ENCODE data around the gene CD247.

The CD247 gene

DNA sequence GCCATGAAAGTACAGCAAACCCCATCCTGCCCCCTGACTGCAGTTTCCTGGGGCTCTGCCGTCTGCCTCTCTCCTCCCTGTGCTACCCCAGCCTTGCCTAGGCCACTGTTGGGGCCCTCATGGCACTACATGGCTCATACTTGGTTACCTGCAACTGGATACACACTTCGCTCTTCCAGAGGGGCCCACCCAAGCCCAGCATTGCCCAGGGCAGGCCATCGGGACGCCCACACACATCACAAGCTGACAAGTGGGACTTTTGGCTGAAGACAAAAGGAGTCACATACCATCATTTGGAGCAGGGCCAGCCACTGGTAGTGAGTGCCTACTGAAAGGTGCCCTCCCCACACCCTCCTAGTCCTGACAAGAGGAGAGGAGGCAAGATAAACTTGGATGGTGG, 82.8 kb downstream of the CD247 start:
- DNase-seq: no peak

GRCh38 chr1:167434306-167434705, 84.0 kb downstream of the CD247 start:
- no peak for DNase-seq

DNA sequence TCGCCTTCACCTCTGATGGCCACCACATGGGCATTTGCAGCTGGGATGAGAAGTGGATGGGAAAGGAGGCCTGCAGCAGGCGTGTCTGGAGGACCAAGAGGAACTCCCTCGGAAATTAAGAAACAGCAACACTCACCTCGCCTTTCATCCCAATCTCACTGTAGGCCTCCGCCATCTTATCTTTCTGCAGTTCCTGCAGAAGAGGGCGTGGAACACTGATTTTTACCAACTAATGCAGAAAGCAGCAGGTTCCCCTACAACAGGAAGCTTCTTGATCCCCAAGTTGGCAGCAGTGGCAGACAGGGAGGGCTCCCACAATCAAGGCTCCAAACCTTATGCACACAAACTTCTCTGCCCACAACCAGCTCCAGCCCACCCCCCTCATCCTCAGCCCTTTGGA, 84.4 kb downstream of the CD247 start:
- DNase-seq: no peak

GRCh38 chr1:167432780-167433179, 85.5 kb downstream of the CD247 start:
- DNase-seq: no peak

GRCh38 chr1:167431909-167432650, 86.2 kb downstream of the CD247 start:
- no peak for DNase-seq

- no peak for DNase-seq
These were observed 86.9 kb downstream of the CD247 start for GRCh38 chr1:167431261-167431908.

DNA sequence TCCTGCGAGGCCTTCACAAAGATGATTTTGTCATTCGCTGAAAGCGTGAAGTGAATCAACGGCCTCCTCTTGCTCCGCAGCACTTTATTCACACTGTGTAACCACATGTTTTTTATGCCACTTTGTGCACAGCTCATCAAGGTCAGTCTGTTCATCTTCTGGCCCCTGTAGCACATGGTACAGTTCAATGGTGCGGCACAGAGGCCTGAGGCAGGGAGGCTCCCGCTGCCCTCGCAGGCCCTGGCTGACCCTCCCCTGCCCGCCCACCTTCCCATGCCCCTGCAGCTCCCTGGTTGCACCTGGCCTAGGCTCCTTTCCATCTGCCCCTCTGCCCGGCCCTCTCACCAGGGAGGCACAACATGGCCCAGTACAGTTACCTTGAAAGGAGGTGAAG, 87.5 kb downstream of the CD247 start:
- no peak for DNase-seq

DNA sequence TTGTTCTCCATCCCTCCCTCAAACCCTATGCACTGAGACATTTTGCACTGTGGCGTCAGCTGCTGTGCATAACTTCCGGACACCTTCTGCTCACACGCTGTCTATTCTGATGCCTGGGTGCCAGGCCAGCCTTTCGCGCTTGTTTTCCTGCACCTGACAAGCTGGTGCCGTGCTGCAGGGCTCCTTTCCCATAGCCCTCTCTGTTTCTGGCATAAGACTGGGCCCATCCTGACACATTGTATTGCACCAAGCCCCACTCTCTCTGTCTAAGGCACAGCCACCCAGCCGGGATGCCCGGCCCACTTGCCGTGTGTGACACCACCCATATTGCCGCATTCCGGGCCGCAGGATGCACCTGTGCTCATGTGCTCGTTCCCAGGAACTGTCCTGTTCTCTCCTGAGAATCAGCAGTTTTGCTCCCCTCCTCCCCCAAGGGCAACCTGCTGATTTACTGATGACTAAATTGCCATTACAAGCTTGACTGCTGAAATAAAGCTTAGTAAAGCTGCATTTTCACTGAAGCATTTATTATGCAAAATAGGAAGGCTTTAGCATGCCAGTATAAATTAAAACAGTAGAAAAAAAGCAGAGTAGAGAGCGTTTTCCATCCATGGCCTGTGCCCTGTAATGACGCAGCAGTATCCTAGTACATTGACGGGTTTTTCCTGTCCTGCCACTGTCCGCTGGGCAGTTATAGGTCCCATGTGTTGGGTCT, 88.0 kb downstream of the CD247 start:
- DNase-seq: no peak

DNA sequence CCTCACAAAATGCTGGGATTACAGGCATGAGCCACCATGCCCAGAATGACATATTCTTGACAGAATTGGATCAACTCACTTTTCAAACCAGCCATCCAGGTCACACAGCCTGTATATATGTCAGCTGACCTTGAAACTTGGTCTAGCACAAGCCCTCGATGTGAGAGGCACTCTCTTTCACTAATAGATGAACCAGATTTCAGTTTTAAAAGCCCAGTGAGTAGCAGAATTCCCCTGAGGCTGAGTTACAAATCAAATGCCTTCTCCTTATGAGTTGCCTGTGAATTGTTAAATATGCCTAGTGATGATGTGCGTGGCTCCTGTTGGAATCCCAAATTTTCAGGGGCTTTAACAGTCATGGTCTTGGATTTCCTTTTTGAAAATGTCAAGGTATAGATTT, 88.7 kb downstream of the CD247 start:
- DNase-seq: no peak

GRCh38 chr1:167428395-167428794, 89.9 kb downstream of the CD247 start:
- no peak for DNase-seq

DNA sequence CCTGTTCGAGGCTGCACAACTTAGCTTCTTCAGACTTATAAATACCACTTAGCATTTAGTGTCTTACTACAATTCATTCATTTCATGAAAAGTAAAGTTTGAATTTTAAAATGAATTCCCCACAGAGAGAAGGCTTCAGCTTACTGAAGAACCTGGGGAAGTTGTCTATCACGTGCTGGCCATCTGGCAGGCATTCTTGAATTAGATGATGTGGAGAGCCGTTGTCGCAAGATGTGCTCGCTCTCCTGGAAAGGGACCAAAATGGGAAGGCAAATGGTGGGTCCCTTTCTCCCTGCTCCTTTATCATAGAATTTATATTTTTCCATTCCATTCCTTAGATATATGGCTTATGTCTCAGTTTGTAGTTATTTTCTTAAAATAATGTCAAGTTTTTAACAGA, 90.5 kb downstream of the CD247 start:
- no peak for DNase-seq

GRCh38 chr1:167426716-167427115, 91.6 kb downstream of the CD247 start:
- DNase-seq: no peak

GRCh38 chr1:167425482-167425881, 92.8 kb downstream of the CD247 start:
- DNase-seq: no peak

GRCh38 chr1:167423684-167424619, 94.4 kb downstream of the CD247 start:
- no peak for DNase-seq

- no peak for DNase-seq
These were observed 97.8 kb downstream of the CD247 start for GRCh38 chr1:167420510-167420909.

DNA sequence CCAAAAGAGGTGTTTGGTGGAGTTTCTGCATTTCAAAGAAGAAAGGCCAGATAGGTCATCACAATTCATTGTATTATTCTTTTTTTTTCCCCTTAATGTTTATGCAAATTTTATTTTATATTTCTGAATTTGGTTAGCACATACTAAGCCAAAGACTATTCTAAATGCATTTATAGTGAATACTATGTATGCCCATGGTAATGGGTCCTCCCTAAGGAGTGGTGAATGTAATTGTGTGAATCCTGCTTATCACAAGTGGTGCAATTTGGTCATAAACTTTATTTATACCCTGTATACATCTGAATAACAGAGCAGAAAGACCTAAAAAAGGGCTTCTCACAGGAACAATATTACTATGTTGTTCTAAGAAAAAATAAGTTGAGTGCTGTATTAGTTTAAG, 99.1 kb downstream of the CD247 start:
- no peak for DNase-seq

GRCh38 chr1:167418391-167418790, 99.9 kb downstream of the CD247 start:
- DNase-seq: no peak

DNA sequence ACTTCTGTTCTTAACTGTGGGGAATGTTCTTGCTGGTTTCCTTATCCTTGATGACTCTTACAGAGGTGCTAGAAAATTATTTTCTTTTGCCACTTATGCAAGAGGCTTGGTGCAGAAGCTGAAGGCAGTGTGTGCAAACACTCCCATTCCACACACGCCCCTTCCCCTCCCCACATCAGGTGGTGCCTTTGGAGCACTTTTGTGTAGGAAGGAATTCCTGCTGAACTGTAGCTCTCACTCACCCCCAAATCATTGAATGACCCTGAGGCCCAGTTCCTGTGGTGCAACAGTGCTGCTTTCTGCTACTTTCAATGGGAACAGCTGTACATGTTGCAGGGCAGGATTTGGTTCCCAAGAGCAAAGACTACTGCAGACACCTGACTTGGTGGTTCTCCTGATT, 101.8 kb downstream of the CD247 start:
- no peak for DNase-seq

GRCh38 chr1:167413328-167413727, 105.0 kb downstream of the CD247 start:
- no peak for DNase-seq

DNA sequence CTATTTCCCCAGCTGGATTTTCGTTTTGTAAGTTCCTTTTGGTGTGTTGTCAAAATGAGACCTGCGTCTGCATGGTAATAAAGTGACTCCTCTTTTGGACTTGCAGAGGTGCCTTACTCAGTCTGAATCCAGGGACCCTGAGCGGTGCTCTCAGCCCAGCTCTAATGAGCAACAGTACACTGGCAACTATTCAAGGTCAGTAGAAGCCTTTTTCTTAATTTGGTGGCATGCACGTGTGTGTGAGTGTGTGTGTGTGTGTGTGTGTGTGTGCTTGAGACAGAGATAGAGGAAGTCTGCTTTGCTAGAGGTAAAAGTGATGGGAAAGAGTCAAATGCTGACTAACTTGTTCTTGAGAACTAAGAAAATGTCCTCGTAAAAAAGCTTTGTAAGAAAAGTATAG, 105.4 kb downstream of the CD247 start:
- DNase-seq: no peak

DNA sequence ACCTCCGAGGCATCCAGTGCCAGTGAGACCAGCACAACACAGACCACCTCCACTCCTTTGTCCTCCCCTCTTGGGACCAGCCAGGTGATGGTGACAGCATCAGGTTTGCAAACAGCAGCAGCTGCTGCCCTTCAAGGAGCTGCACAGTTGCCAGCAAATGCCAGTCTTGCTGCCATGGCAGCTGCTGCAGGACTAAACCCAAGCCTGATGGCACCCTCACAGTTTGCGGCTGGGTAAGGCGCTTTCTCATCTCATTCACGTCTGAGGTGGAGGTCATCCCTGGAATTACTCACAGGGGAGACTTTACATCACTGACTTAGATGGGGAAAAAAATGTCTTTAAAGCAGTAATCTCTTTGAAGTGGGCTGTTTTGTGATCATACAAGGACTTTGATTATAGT, 106.3 kb downstream of the CD247 start:
- DNase-seq: no peak

- no peak for DNase-seq
These were observed 109.1 kb downstream of the CD247 start for GRCh38 chr1:167409183-167409582.

- DNase-seq: no peak
These were observed 110.0 kb downstream of the CD247 start for GRCh38 chr1:167408355-167408754.

Data from fibroblast of skin of back (primary cell).